PC-9 (cell line): Measurements from ENCODE around the gene UBAP1. TPM values are rescaled to one million over a fixed set of nuclear protein-coding genes. Genes with fewer than 3 reads are reported as not detected.

ENCODE experiments used
- BruUV-seq: library from RNA; stranded (reverse); fragments of 400-500 nt; replicated peaks from 2 replicates; lab custom pipeline; 2021; lab: Mats Ljungman, UMichigan
- CTCF ChIA-PET: fragments of 300-600 bp; sonication (Branson Sonifier 250); formaldehyde crosslinking; loops from one replicate; lab custom pipeline; 2022; ENCODE audit warnings: antibody characterized with exemption; lab: Charles Lee
- POLR2A ChIA-PET: fragments of 300-600 bp; sonication (Branson Sonifier 250); formaldehyde crosslinking; loops from one replicate; lab custom pipeline; 2022; ENCODE audit warnings: antibody characterized with exemption; ENCODE audit not compliant: unreplicated experiment; lab: Charles Lee
- DNase-seq, 2 experiments: peaks; one replicate each; pipeline versions ENCODE4 v3.0.0 to v3.0.0-alpha.2; 2015 to 2022; ENCODE audit warnings: mixed read lengths in 1 of 2
- H2AFZ ChIP-seq: fragments of 200-600 bp; sonication (generic); 2 replicates; pipeline ENCODE4 v1.8.1; 2017; ENCODE audit warnings: antibody characterized with exemption
- H3F3A ChIP-seq: fragments of 200-600 bp; sonication (generic); 2 replicates; pipeline ENCODE4 v1.8.1; 2017; ENCODE audit warnings: antibody characterized with exemption, mild to moderate bottlenecking, low read depth; ENCODE audit not compliant: insufficient read depth
- H3K27ac ChIP-seq: fragments of 200-600 bp; sonication (generic); 2 replicates; pipeline ENCODE4 v1.6.1; 2016; ENCODE audit warnings: mixed run types
- H3K27me3 ChIP-seq: fragments of 200-600 bp; sonication (generic); 2 replicates; pipeline ENCODE4 v1.6.1; 2016; ENCODE audit warnings: low read depth, mixed run types; ENCODE audit not compliant: insufficient read depth
- H3K36me3 ChIP-seq: fragments of 200-600 bp; sonication (generic); 2 replicates; pipeline ENCODE4 v1.6.1; 2016; ENCODE audit warnings: low read depth, mixed run types
- H3K4me1 ChIP-seq: fragments of 200-600 bp; sonication (generic); replicated peaks from 2 replicates; pipeline ENCODE4 v1.6.1; 2016; ENCODE audit warnings: mixed run types; ENCODE audit not compliant: insufficient read depth
- H3K4me2 ChIP-seq: fragments of 200-600 bp; sonication (generic); 2 replicates; pipeline ENCODE4 v1.6.1; 2017; ENCODE audit warnings: mixed run types
- H3K4me3 ChIP-seq: fragments of 200-600 bp; sonication (generic); 2 replicates; pipeline ENCODE4 v1.6.1; 2016; ENCODE audit warnings: mixed run types
- H3K79me2 ChIP-seq: fragments of 200-600 bp; sonication (generic); 2 replicates; pipeline ENCODE4 v1.6.1; 2017; ENCODE audit warnings: low read depth, mixed run types
- H3K9me2 ChIP-seq: fragments of 200-600 bp; sonication (generic); 2 replicates; pipeline ENCODE4 v1.8.1; 2017; ENCODE audit warnings: mild to moderate bottlenecking; ENCODE audit not compliant: insufficient read depth
- H3K9me3 ChIP-seq: fragments of 200-600 bp; sonication (generic); 2 replicates; pipeline ENCODE4 v1.8.1; 2016; ENCODE audit warnings: low read depth; ENCODE audit not compliant: insufficient read depth
- H4K20me1 ChIP-seq: fragments of 200-600 bp; sonication (generic); 2 replicates; pipeline ENCODE4 v1.8.1; 2017; ENCODE audit not compliant: insufficient read depth
- EZH2 ChIP-seq: fragments of 200-600 bp; sonication (generic); IDR thresholded peaks from 2 replicates; pipeline ENCODE4 v1.8.0; 2017; ENCODE audit warnings: antibody characterized with exemption, low read depth
- intact Hi-C: fragments of 100-400 bp; cut with micrococcal nuclease; formaldehyde crosslinking; loops from one replicate; pipeline ENCODE4 v1.10.0; 2022; ENCODE audit not compliant: unreplicated experiment
- total RNA-seq: library from RNA; stranded (reverse); gene quantifications from 2 replicates; pipeline ENCODE4 v1.2.3, GENCODE V29; 2021
- TF ChIP-seq, protein P1 (sequence below): fragments of 200-600 bp; sonication (generic); conservative IDR thresholded peaks from 2 replicates; pipeline ENCODE4 v1.6.1; 2017; ENCODE audit warnings: mixed run types, antibody characterized with exemption, mild to moderate bottlenecking, moderate library complexity

Gene UBAP1
- total RNA-seq, 1 experiment from 2014 or later = 33.8 TPM

DNA sequence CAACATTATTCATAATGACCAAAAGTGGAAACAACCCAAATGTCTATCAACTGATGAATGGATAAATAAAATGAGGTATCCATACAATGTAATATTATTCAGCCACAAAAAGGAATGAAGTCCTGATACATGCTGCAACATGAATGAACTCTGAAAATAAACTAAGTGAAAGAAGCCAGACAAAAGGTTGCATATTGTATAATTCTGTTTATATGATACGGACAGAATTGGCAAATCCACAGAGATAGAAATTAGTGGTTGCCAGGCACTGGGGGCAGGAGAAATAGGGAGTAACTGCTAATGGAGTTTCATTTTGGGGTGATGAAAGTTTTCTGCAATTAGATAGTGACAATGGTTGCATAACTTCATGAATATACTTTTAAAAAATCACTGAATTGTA, 103.3 kb downstream of the UBAP1 start:
- DNase-seq = no peak
- no peak overlapping the region for H3K4me2 ChIP-seq
- CTCF ChIA-PET = no interaction called here
- BruUV-seq = no TSS peak
- H2AFZ ChIP-seq = no peak overlapping the region
- intact Hi-C loops = no loop called here
- H3K4me1 ChIP-seq = no peaks in the 10 kb centered on the region
- POLR2A ChIA-PET = no interaction called here
- H3K27ac ChIP-seq = no peak overlapping the region
- no peaks in the 10 kb centered on the region for H3K9me2 ChIP-seq
- H3K9me3 ChIP-seq = no peaks in the 10 kb centered on the region
- no peaks in the 10 kb centered on the region for H3F3A ChIP-seq
- no peaks in the 10 kb centered on the region for H3K27me3 ChIP-seq
- H3K4me3 ChIP-seq = no peak overlapping the region
- TF ChIP-seq, protein P1, sequence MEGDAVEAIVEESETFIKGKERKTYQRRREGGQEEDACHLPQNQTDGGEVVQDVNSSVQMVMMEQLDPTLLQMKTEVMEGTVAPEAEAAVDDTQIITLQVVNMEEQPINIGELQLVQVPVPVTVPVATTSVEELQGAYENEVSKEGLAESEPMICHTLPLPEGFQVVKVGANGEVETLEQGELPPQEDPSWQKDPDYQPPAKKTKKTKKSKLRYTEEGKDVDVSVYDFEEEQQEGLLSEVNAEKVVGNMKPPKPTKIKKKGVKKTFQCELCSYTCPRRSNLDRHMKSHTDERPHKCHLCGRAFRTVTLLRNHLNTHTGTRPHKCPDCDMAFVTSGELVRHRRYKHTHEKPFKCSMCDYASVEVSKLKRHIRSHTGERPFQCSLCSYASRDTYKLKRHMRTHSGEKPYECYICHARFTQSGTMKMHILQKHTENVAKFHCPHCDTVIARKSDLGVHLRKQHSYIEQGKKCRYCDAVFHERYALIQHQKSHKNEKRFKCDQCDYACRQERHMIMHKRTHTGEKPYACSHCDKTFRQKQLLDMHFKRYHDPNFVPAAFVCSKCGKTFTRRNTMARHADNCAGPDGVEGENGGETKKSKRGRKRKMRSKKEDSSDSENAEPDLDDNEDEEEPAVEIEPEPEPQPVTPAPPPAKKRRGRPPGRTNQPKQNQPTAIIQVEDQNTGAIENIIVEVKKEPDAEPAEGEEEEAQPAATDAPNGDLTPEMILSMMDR = no peak
- TF ChIP-seq EZH2 = no peak
- no peaks in the 10 kb centered on the region for H3K36me3 ChIP-seq
- H3K79me2 ChIP-seq = no peaks in the 10 kb centered on the region
- no peaks in the 10 kb centered on the region for H4K20me1 ChIP-seq

- no peaks in the 10 kb centered on the region for H3F3A ChIP-seq
- H3K4me3 ChIP-seq = no peak overlapping the region
- no peaks in the 10 kb centered on the region for H3K9me3 ChIP-seq
- no peaks in the 10 kb centered on the region for H3K9me2 ChIP-seq
- DNase-seq = no peak
- no peak overlapping the region for H3K27ac ChIP-seq
- no peaks in the 10 kb centered on the region for H4K20me1 ChIP-seq
- H3K79me2 ChIP-seq = no peaks in the 10 kb centered on the region
- no peak for TF ChIP-seq EZH2
- TF ChIP-seq, protein P1 = no peak
- no TSS peak for BruUV-seq
- intact Hi-C loops = no loop called here
- no peak overlapping the region for H3K4me2 ChIP-seq
- H3K4me1 ChIP-seq = no peaks in the 10 kb centered on the region
- H2AFZ ChIP-seq = no peak overlapping the region
- ChIA-PET CTCF (no interaction called here), POLR2A (no interaction called here)
- no peaks in the 10 kb centered on the region for H3K36me3 ChIP-seq
- no peaks in the 10 kb centered on the region for H3K27me3 ChIP-seq
These were observed 110.3 kb downstream of the UBAP1 start for GRCh38 chr9:34289159-34289558.

DNA sequence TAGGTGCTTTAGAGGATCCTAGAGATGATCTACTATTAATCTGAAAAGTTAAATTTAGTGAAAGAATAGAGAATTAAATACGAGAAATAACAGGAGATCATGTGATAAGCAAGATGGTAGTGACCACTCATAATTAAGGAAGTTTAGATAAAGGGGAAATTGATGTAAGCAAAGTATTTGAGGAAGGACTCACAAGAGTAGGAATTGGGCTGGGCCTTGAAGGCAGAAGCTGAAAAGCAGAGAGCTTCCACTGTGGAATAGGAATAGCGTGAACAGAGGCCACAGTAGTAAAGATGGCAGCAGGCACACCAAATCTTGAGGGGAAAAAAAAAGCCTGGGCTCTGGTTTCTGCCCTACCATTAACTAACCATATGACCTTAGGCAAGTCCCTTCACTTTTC, 112.2 kb downstream of the UBAP1 start:
- no peak overlapping the region for H2AFZ ChIP-seq
- H3K4me1 ChIP-seq = no peaks in the 10 kb centered on the region
- intact Hi-C loops = no loop called here
- TF ChIP-seq, protein P1 = no peak
- TF ChIP-seq EZH2 = no peak
- DNase-seq = no peak
- no peaks in the 10 kb centered on the region for H3K36me3 ChIP-seq
- H3K4me3 ChIP-seq = no peak overlapping the region
- no peak overlapping the region for H3K27ac ChIP-seq
- H3K9me3 ChIP-seq = no peaks in the 10 kb centered on the region
- no peak overlapping the region for H3K4me2 ChIP-seq
- no peaks in the 10 kb centered on the region for H3K79me2 ChIP-seq
- CTCF ChIA-PET = no interaction called here
- POLR2A ChIA-PET = no interaction called here
- BruUV-seq = no TSS peak
- no peaks in the 10 kb centered on the region for H4K20me1 ChIP-seq
- H3K9me2 ChIP-seq = no peaks in the 10 kb centered on the region
- H3F3A ChIP-seq = no peaks in the 10 kb centered on the region
- no peaks in the 10 kb centered on the region for H3K27me3 ChIP-seq
